ENCODE results near the gene VSIG8. TPM values are rescaled to one million over a fixed set of nuclear protein-coding genes. Genes with fewer than 3 reads are reported as not detected.

The VSIG8 gene
- total RNA-seq, 1 experiment from 2014 or later = not detected

DNA sequence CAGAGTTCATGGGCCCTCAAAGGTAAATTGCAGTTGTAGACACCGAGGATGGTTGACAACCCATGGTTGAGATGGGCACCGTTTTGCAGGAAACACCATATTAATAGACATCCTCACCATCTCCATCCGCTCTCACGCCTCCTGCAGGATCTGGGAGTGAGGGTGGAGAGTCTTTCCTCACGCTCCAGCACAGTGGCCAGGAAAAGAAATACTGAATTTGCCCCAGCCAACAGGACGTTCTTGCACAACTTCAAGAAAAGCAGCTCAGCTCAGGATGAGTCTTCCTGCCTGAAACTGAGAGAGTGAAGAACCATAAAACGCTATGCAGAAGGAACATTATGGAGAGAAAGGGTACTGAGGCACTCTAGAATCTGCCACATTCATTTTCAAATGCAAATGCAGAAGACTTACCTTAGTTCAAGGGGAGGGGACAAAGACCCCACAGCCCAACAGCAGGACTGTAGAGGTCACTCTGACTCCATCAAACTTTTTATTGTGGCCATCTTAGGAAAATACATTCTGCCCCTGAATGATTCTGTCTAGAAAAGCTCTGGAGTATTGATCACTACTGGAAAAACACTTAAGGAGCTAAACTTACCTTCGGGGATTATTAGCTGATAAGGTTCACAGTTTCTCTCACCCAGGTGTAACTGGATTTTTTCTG lies 26.5 kb downstream of the VSIG8 start:
- no peak for DNase-seq (ENCODE audit: low spot score)
- H3K9me3 ChIP-seq (ENCODE audit: low read depth, low read length, poor library complexity, severe bottlenecking) = no peaks in the 10 kb centered on the region
- peaks cover 15% of the 10 kb centered on the region for H3K4me1 ChIP-seq (ENCODE audit: insufficient read depth, low read length, poor library complexity, severe bottlenecking)
- intact Hi-C loops (cut with micrococcal nuclease; ENCODE audit: unreplicated experiment) = no loop called here
- no peak overlapping the region for H3K4me3 ChIP-seq (ENCODE audit: low read depth, low read length, poor library complexity, severe bottlenecking)
- TF ChIP-seq CTCF (conservative IDR thresholded peaks at IDR 0.05; ENCODE audit: low read depth, low read length) = no peak
- no peak for TF ChIP-seq EZH2 (IDR thresholded peaks at IDR 0.05; ENCODE audit: borderline replicate concordance, low read depth, low read length, poor library complexity, severe bottlenecking)
- no peak overlapping the region for H3K27ac ChIP-seq (ENCODE audit: low read depth, low read length, poor library complexity, severe bottlenecking)
- POLR2A ChIA-PET (ENCODE audit: low non-redundant PET) = no interaction called here
- BruUV-seq (replicated peaks) = no TSS peak
- no peaks in the 10 kb centered on the region for H3K36me3 ChIP-seq (ENCODE audit: insufficient read depth, low read length, poor library complexity, severe bottlenecking)
- CTCF ChIA-PET = no interaction called here
- no peaks in the 10 kb centered on the region for H3K27me3 ChIP-seq (replicated peaks; ENCODE audit: insufficient read depth, low read depth, low read length, poor library complexity)

- no peak for DNase-seq (ENCODE audit: low spot score)
- H3K4me1 ChIP-seq (ENCODE audit: insufficient read depth, low read length, poor library complexity, severe bottlenecking) = peaks cover 19% of the 10 kb centered on the region
- ChIA-PET CTCF (no interaction called here), POLR2A (ENCODE audit: low non-redundant PET) (no interaction called here)
- H3K9me3 ChIP-seq (ENCODE audit: low read depth, low read length, poor library complexity, severe bottlenecking) = no peaks in the 10 kb centered on the region
- no peaks in the 10 kb centered on the region for H3K36me3 ChIP-seq (ENCODE audit: insufficient read depth, low read length, poor library complexity, severe bottlenecking)
- H3K27me3 ChIP-seq (replicated peaks; ENCODE audit: insufficient read depth, low read depth, low read length, poor library complexity) = no peaks in the 10 kb centered on the region
- no TSS peak for BruUV-seq (replicated peaks)
- intact Hi-C loops (cut with micrococcal nuclease; ENCODE audit: unreplicated experiment) = no loop called here
- H3K27ac ChIP-seq (ENCODE audit: low read depth, low read length, poor library complexity, severe bottlenecking) = no peak overlapping the region
- TF ChIP-seq EZH2 (IDR thresholded peaks at IDR 0.05; ENCODE audit: borderline replicate concordance, low read depth, low read length, poor library complexity, severe bottlenecking) (no peak), CTCF (conservative IDR thresholded peaks at IDR 0.05; ENCODE audit: low read depth, low read length) (no peak)
- H3K4me3 ChIP-seq (ENCODE audit: low read depth, low read length, poor library complexity, severe bottlenecking) = no peak overlapping the region
Observed at GRCh38 chr1:159835356-159835755, 27.1 kb downstream of the VSIG8 start.

DNA sequence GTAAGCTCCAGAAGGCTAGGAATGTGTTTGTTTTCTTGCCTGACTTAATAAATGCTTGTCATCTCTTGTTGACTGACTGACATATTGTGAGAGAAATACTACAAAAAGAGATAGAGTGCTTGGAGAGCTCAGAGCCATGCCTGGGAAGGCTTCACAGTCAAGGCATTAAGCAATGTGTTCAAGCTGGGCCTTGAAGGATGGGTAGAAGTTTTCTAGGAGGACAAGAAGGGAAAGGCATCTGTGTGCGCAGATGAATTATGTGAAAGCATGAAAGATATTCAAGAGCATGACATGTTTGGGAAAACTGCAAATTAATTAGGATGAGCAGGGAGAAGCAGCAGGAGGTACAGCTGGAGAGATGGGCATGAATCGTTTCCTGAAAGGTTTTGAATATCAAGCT lies 30.1 kb downstream of the VSIG8 start:
- ChIA-PET POLR2A (ENCODE audit: low non-redundant PET) (no interaction called here), CTCF (no interaction called here)
- H3K27me3 ChIP-seq (replicated peaks; ENCODE audit: insufficient read depth, low read depth, low read length, poor library complexity) = no peaks in the 10 kb centered on the region
- DNase-seq (ENCODE audit: low spot score) = no peak
- no peaks in the 10 kb centered on the region for H3K9me3 ChIP-seq (ENCODE audit: low read depth, low read length, poor library complexity, severe bottlenecking)
- H3K4me3 ChIP-seq (ENCODE audit: low read depth, low read length, poor library complexity, severe bottlenecking) = no peak overlapping the region
- intact Hi-C loops (cut with micrococcal nuclease; ENCODE audit: unreplicated experiment) = no loop called here
- no peaks in the 10 kb centered on the region for H3K36me3 ChIP-seq (ENCODE audit: insufficient read depth, low read length, poor library complexity, severe bottlenecking)
- peaks cover 19% of the 10 kb centered on the region for H3K4me1 ChIP-seq (ENCODE audit: insufficient read depth, low read length, poor library complexity, severe bottlenecking)
- H3K27ac ChIP-seq (ENCODE audit: low read depth, low read length, poor library complexity, severe bottlenecking) = no peak overlapping the region
- no TSS peak for BruUV-seq (replicated peaks)
- TF ChIP-seq EZH2 (IDR thresholded peaks at IDR 0.05; ENCODE audit: borderline replicate concordance, low read depth, low read length, poor library complexity, severe bottlenecking) = no peak
- TF ChIP-seq CTCF (conservative IDR thresholded peaks at IDR 0.05; ENCODE audit: low read depth, low read length) = no peak

Measured in A673 (cell line).